Endothelial cell of umbilical vein (primary cell): ENCODE data around the gene GPR173. TPM values are rescaled to one million over a fixed set of nuclear protein-coding genes. Genes with fewer than 3 reads are reported as not detected.

Experiments used
- BruUV-seq: library from RNA; stranded (reverse); fragments of 400-500 nt; replicated peaks from 2 replicates; lab custom pipeline; 2021; lab: Mats Ljungman, UMichigan
- CTCF ChIA-PET: fragments of 300-600, 350-600 bp; sonication (Branson Sonifier 250); formaldehyde crosslinking; loops from one replicate; lab custom pipeline; 2021; ENCODE audit warnings: antibody characterized with exemption, inconsistent platforms; lab: Charles Lee
- POLR2A ChIA-PET: fragments of 300-600, 350-600 bp; sonication (Branson Sonifier 250); formaldehyde crosslinking; loops from one replicate; lab custom pipeline; 2021; ENCODE audit warnings: antibody characterized with exemption, inconsistent platforms; lab: Charles Lee
- DNase-seq: peaks from one replicate; pipeline ENCODE4 v3.0.0-alpha.2; 2011; ENCODE audit warnings: low read depth, low spot score
- FAIRE-seq: peaks from 2 replicates; lab custom pipeline; 2011; peaks lifted over from hg19 to GRCh38; lab: Jason Lieb, UNC
- H2AFZ ChIP-seq: 2 replicates; pipeline ENCODE4 v1.6.0; 2012; ENCODE audit warnings: low read depth, low read length, control low read depth, inconsistent platforms
- H3K27ac ChIP-seq: 2 replicates; pipeline ENCODE4 v1.5.1; 2011; ENCODE audit warnings: low read depth, mild to moderate bottlenecking, control low read depth, low read length, moderate library complexity; ENCODE audit not compliant: insufficient read depth
- H3K27me3 ChIP-seq, 2 experiments: 2 replicates each; pipeline versions ENCODE4 v1.6.0 to v1.6.1; 2011; ENCODE audit warnings: low read length in 2 of 2, mixed read lengths in 1 of 2; ENCODE audit not compliant: control insufficient read depth in 2 of 2, insufficient read depth in 2 of 2
- H3K36me3 ChIP-seq, 2 experiments: 2 replicates in 1 of 2; 3 replicates in 1 of 2; pipeline ENCODE4 v1.5.1; 2011; ENCODE audit warnings: low read length in 2 of 2, mild to moderate bottlenecking in 1 of 2, moderate library complexity in 1 of 2; ENCODE audit not compliant: control insufficient read depth in 2 of 2, insufficient read depth in 2 of 2; ENCODE audit errors: extremely low read depth in 1 of 2
- H3K4me1 ChIP-seq: 3 replicates; pipeline ENCODE4 v1.5.1; 2011; ENCODE audit warnings: mild to moderate bottlenecking, low read length; ENCODE audit not compliant: control insufficient read depth, insufficient read depth; ENCODE audit errors: extremely low read depth
- H3K4me2 ChIP-seq: 2 replicates; pipeline ENCODE4 v1.6.1; 2011; ENCODE audit warnings: low read length, control low read depth, mixed read lengths; ENCODE audit not compliant: insufficient read depth
- H3K4me3 ChIP-seq, 3 experiments: fragments of 200-600 bp in 1 of 3; sonication (generic), shearing (Covaris generic) in 1 of 3; replicated peaks in 1 of 3; 2 replicates each; pipeline ENCODE4 v1.5.1; 2011 to 2016; ENCODE audit warnings: control low read depth in 3 of 3, low read length in 3 of 3, mild to moderate bottlenecking in 2 of 3, inconsistent platforms in 1 of 3, low read depth in 1 of 3, moderate library complexity in 1 of 3; ENCODE audit not compliant: insufficient read depth in 1 of 3
- H3K79me2 ChIP-seq: 2 replicates; pipeline ENCODE4 v1.6.0; 2012; ENCODE audit warnings: low read length, inconsistent platforms; ENCODE audit not compliant: control insufficient read depth, insufficient read depth
- H3K9ac ChIP-seq: replicated peaks from 2 replicates; pipeline ENCODE3; 2011; ENCODE audit warnings: low read length, control low read depth; ENCODE audit not compliant: insufficient read depth; ENCODE audit errors: extremely low read depth
- H3K9me1 ChIP-seq: replicated peaks from 3 replicates; pipeline ENCODE4 v1.6.0; 2011; ENCODE audit warnings: mild to moderate bottlenecking, low read length; ENCODE audit not compliant: control insufficient read depth, insufficient read depth; ENCODE audit errors: extremely low read depth
- H3K9me3 ChIP-seq: replicated peaks from 2 replicates; pipeline ENCODE4 v1.5.1; 2012; ENCODE audit warnings: low read length, inconsistent platforms; ENCODE audit not compliant: control insufficient read depth, insufficient read depth
- H4K20me1 ChIP-seq: replicated peaks from 2 replicates; pipeline ENCODE3; 2011; ENCODE audit warnings: mild to moderate bottlenecking, low read length; ENCODE audit not compliant: control insufficient read depth, insufficient read depth; ENCODE audit errors: extremely low read depth
- EZH2 ChIP-seq: IDR thresholded peaks from 2 replicates; pipeline ENCODE4 v1.6.1; 2012; ENCODE audit warnings: borderline replicate concordance, low read depth, mild to moderate bottlenecking, moderate library complexity, low read length, inconsistent platforms; ENCODE audit not compliant: severe bottlenecking
- FOS ChIP-seq: IDR thresholded peaks from 2 replicates; pipeline ENCODE4 v1.6.1; 2011; ENCODE audit warnings: mild to moderate bottlenecking, low read length, moderate library complexity, borderline replicate concordance; ENCODE audit not compliant: insufficient read depth
- GATA2 ChIP-seq: IDR thresholded peaks from 2 replicates; pipeline ENCODE4 v1.7.0; 2011; ENCODE audit warnings: low read depth, mild to moderate bottlenecking, moderate library complexity, mixed read lengths, low read length; ENCODE audit not compliant: insufficient read length, insufficient read depth
- JUN ChIP-seq: IDR thresholded peaks from 2 replicates; pipeline ENCODE4 v1.6.1; 2011; ENCODE audit warnings: borderline replicate concordance, low read depth; ENCODE audit not compliant: insufficient read length, insufficient read depth
- MYC ChIP-seq: IDR thresholded peaks from one replicate; pipeline ENCODE4 v1.6.1; 2011; ENCODE audit warnings: mild to moderate bottlenecking, low read depth, low read length
- POLR2A ChIP-seq: IDR thresholded peaks from 2 replicates; pipeline ENCODE4 v1.6.1; 2012; ENCODE audit warnings: low read depth, mild to moderate bottlenecking, control low read depth, low read length
- POLR2AphosphoS5 ChIP-seq: IDR thresholded peaks from 2 replicates; pipeline ENCODE4 v1.6.1; 2012; ENCODE audit warnings: low read depth, mild to moderate bottlenecking, control low read depth, low read length, moderate library complexity; ENCODE audit not compliant: insufficient read depth
- dilution Hi-C: fragments of 300-500 bp; cut with MboI; formaldehyde crosslinking; loops from one replicate; pipeline ENCODE4 v1.15.0; 2019; ENCODE audit warnings: low sequenced_read_pairs; ENCODE audit not compliant: extremely low pct_ligation_motif_present
- intact Hi-C: fragments of 100-400 bp; cut with micrococcal nuclease; formaldehyde crosslinking; loops from one replicate; pipeline ENCODE4 v1.10.0; 2022
- polyA plus RNA-seq, 4 experiments: library from polyadenylated mRNA; depleted of rRNA in 3 of 4; stranded (reverse) in 3 of 4; unstranded in 1 of 4; fragments of >200 nt; gene quantifications; 2 replicates each; pipeline versions ENCODE4 v1.2.1 to v1.2.3, GENCODE V29; 2011 to 2012; ENCODE audit warnings: missing spikeins in 1 of 4
- total RNA-seq: library from RNA; stranded (reverse); gene quantifications from 2 replicates; pipeline ENCODE4 v1.2.3, GENCODE V29; 2021
- TF ChIP-seq, protein P1 (sequence below): IDR thresholded peaks from 2 replicates; pipeline ENCODE4 v1.6.1; 2011; ENCODE audit not compliant: insufficient read depth, insufficient read length
- TF ChIP-seq, protein P2 (sequence below), 2 donors: IDR thresholded peaks; 1 replicate in 1 of 2; 2 replicates in 1 of 2; pipeline ENCODE4 v1.5.1; 2011; ENCODE audit warnings: low read length in 2 of 2, mild to moderate bottlenecking in 2 of 2, moderate library complexity in 2 of 2, control low read depth in 1 of 2, inconsistent platforms in 1 of 2, low read depth in 1 of 2; ENCODE audit not compliant: insufficient read depth in 1 of 2; ENCODE audit errors: extremely low read depth in 1 of 2

The GPR173 gene
- total and polyA plus RNA-seq, 2 donors (not counting 3 experiments of a cell fraction or from before 2014, with no cell fraction given) = 9.2 to 11.3 TPM

- Histone ChIP-seq H3K4me3 (peak overlapping the region; percentile 56 to 79 (median 70)), H3K79me2 (peaks cover 48% of the 10 kb centered on the region), H3K27me3 (no peaks in the 10 kb centered on the region), H3K36me3 (no peaks in the 10 kb centered on the region), H3K4me2 (peak overlapping the region; percentile 76), H3K9me3 (no peaks in the 10 kb centered on the region), H3K9ac (peak overlapping the region; percentile 23), H2AFZ (no peak overlapping the region), H3K4me1 (peaks cover 17% of the 10 kb centered on the region), H4K20me1 (no peaks in the 10 kb centered on the region), H3K9me1 (no peaks in the 10 kb centered on the region), H3K27ac (no peak overlapping the region)
- ChIA-PET CTCF (no interaction called here), POLR2A (interaction anchor here (0.6 kb wide), 1 partner anchor 69 kb away, joined by 4 read pairs; no protein-coding TSS in a partner anchor)
- DNase-seq (no peak), FAIRE-seq (peak; percentile 88)
- BruUV-seq = no TSS peak
- dilution Hi-C loops (no loop called here), intact Hi-C loops (no loop called here)
- TF ChIP-seq POLR2A = no peak
Measured at GRCh38 chrX:53049127-53049517, 533 bp downstream of the GPR173 start.

DNA sequence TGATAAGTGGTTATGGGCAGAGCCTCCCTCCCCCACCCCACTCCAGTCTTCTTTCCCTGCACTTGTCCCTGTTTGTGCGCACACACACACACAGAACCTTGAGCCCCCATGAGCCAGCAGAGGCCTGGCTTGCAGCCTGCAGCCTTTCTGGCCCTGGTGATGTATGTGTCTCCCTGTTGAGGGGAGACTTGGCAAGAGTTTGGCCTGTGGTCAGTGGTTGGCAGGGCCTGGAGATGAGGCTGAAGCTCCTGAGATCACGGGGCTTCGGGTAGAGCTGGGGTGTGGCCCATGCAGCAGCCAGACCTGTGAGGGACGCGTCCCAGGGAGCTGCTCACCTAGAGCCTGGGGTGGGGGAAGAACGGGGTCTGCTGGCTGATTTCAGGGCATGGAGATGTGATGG, 2.3 kb downstream of the GPR173 start:
- FAIRE-seq (no peak), DNase-seq (no peak)
- H2AFZ ChIP-seq = no peak overlapping the region
- H3K4me3 ChIP-seq = no peak overlapping the region
- no peaks in the 10 kb centered on the region for H3K27me3 ChIP-seq
- H4K20me1 ChIP-seq = no peaks in the 10 kb centered on the region
- no peak overlapping the region for H3K9ac ChIP-seq
- H3K9me1 ChIP-seq = no peaks in the 10 kb centered on the region
- H3K4me1 ChIP-seq = peaks cover 17% of the 10 kb centered on the region
- intact Hi-C loops = no loop called here
- H3K79me2 ChIP-seq = peaks cover 60% of the 10 kb centered on the region
- no TSS peak for BruUV-seq
- ChIA-PET POLR2A (no interaction called here), CTCF (no interaction called here)
- H3K27ac ChIP-seq = no peak overlapping the region
- H3K36me3 ChIP-seq = no peaks in the 10 kb centered on the region
- no peak for TF ChIP-seq POLR2AphosphoS5
- TF ChIP-seq JUN = no peak
- no peak for TF ChIP-seq EZH2
- no peak for TF ChIP-seq FOS
- TF ChIP-seq, protein P1, sequence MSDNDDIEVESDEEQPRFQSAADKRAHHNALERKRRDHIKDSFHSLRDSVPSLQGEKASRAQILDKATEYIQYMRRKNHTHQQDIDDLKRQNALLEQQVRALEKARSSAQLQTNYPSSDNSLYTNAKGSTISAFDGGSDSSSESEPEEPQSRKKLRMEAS = no peak
- TF ChIP-seq POLR2A = no peak
- TF ChIP-seq, protein P2, sequence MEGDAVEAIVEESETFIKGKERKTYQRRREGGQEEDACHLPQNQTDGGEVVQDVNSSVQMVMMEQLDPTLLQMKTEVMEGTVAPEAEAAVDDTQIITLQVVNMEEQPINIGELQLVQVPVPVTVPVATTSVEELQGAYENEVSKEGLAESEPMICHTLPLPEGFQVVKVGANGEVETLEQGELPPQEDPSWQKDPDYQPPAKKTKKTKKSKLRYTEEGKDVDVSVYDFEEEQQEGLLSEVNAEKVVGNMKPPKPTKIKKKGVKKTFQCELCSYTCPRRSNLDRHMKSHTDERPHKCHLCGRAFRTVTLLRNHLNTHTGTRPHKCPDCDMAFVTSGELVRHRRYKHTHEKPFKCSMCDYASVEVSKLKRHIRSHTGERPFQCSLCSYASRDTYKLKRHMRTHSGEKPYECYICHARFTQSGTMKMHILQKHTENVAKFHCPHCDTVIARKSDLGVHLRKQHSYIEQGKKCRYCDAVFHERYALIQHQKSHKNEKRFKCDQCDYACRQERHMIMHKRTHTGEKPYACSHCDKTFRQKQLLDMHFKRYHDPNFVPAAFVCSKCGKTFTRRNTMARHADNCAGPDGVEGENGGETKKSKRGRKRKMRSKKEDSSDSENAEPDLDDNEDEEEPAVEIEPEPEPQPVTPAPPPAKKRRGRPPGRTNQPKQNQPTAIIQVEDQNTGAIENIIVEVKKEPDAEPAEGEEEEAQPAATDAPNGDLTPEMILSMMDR (IDR thresholded peaks at IDR 0.05; ENCODE audit: extremely low read depth in 1 of 2, insufficient read depth in 1 of 2, low read depth in 1 of 2, low read length in 2 of 2) = no peak
- TF ChIP-seq GATA2 = no peak
- TF ChIP-seq MYC = no peak
- H3K4me2 ChIP-seq = no peak overlapping the region
- dilution Hi-C loops = no loop called here
- H3K9me3 ChIP-seq = no peaks in the 10 kb centered on the region
